OCI-LY7 (cell line): Measurements from ENCODE around the gene CHST9.

Experiments
- EZH2phosphoT487 ChIP-seq: fragments of 200-600 bp; sonication (generic); IDR thresholded peaks from 2 replicates; pipeline ENCODE4 v1.6.1; 2018; ENCODE audit warnings: low read depth, borderline replicate concordance, mild to moderate bottlenecking, mixed run types, antibody characterized with exemption, low read length, moderate library complexity, mixed read lengths
- TF ChIP-seq, protein P1 (sequence below): fragments of 200-600 bp; sonication (generic); conservative IDR thresholded peaks from 2 replicates; pipeline ENCODE4 v1.5.1; 2014; ENCODE audit warnings: mild to moderate bottlenecking, antibody characterized with exemption, low read length, moderate library complexity, mixed read lengths

DNA sequence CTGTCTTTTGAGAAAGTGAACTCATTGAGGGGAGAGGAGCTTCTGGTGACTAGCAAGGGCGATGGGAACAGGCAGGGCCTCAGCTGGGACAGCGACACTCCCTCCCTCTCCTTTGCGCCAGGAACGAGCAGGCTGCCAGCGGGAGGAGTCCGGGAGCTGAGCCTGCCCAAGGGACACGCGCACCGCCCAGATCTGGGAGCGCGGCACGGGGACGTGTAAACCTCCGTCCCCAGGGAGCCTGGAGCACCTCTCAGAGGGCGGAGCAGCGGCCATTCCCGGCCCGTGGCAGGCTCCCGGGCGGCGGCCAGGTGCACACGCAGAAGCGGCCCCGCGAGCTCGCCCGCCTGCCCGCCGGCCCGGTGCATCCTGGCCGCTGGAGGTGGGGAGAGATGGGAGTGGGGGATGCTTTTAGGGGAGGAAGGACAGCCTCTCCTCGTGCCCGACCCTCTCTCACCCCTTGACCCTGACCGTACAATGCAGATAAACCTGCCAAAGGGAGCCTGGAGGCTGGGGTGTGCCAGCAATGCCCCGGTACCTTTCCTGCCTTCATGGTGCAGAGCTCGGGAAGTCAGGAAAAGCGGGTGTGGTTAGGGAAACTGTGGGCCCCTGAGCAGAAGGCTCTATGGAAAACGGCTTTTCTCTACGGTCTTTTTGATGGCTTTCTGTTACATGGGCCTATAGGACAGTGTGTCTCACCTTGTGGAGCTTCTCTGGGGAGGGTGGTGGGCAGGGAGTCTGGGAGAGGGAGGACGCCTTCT is 321.8 kb downstream of the CHST9 start:
- TF ChIP-seq, protein P1, sequence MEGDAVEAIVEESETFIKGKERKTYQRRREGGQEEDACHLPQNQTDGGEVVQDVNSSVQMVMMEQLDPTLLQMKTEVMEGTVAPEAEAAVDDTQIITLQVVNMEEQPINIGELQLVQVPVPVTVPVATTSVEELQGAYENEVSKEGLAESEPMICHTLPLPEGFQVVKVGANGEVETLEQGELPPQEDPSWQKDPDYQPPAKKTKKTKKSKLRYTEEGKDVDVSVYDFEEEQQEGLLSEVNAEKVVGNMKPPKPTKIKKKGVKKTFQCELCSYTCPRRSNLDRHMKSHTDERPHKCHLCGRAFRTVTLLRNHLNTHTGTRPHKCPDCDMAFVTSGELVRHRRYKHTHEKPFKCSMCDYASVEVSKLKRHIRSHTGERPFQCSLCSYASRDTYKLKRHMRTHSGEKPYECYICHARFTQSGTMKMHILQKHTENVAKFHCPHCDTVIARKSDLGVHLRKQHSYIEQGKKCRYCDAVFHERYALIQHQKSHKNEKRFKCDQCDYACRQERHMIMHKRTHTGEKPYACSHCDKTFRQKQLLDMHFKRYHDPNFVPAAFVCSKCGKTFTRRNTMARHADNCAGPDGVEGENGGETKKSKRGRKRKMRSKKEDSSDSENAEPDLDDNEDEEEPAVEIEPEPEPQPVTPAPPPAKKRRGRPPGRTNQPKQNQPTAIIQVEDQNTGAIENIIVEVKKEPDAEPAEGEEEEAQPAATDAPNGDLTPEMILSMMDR, result no peak
- TF ChIP-seq EZH2phosphoT487, result no peak
